GM23338 (cell line): ENCODE data around the gene CLGN. TPM values are rescaled to one million over a fixed set of nuclear protein-coding genes. Genes with fewer than 3 reads are reported as not detected.

ENCODE experiments used
- CREB1 ChIP-seq: fragments of 250-450 bp; sonication (Bioruptor Pico); IDR thresholded peaks from 2 replicates; pipeline ENCODE4 v1.5.0; 2020; ENCODE audit warnings: low read depth, mild to moderate bottlenecking, moderate library complexity
- CTCF ChIP-seq, 2 experiments: fragments of 200-600 bp in 1 of 2; sonication (generic) in 1 of 2; conservative IDR thresholded peaks; 2 replicates each; pipeline versions ENCODE4 v1.5.1 to v1.6.1; 2016 to 2017; ENCODE audit warnings: antibody characterized with exemption in 2 of 2, low read depth in 2 of 2, mild to moderate bottlenecking in 2 of 2, moderate library complexity in 1 of 2
- ETS1 ChIP-seq: IDR thresholded peaks from 2 replicates; pipeline ENCODE4 v1.6.1; 2016; ENCODE audit warnings: antibody characterized with exemption
- EZH2 ChIP-seq: fragments of 200-600 bp; sonication (generic); IDR thresholded peaks from one replicate; pipeline ENCODE4 v1.8.0; 2017; ENCODE audit warnings: antibody characterized with exemption, mild to moderate bottlenecking, low read depth; ENCODE audit not compliant: unreplicated experiment
- EZH2phosphoT487 ChIP-seq: fragments of 200-600 bp; sonication (generic); IDR thresholded peaks from one replicate; pipeline ENCODE4 v1.8.1; 2018; ENCODE audit warnings: antibody characterized with exemption; ENCODE audit not compliant: unreplicated experiment
- JUNB ChIP-seq: IDR thresholded peaks from one replicate; pipeline ENCODE4 v1.6.1; 2016; ENCODE audit warnings: antibody characterized with exemption; ENCODE audit not compliant: unreplicated experiment
- NANOG ChIP-seq: IDR thresholded peaks from 2 replicates; pipeline ENCODE4 v1.6.1; 2016; ENCODE audit warnings: antibody characterized with exemption, borderline replicate concordance
- POLR2AphosphoS5 ChIP-seq: IDR thresholded peaks from 2 replicates; pipeline ENCODE4 v1.6.1; 2016; ENCODE audit warnings: antibody characterized with exemption, low read depth
- REST ChIP-seq: IDR thresholded peaks from one replicate; pipeline ENCODE4 v1.6.1; 2018; ENCODE audit warnings: antibody characterized with exemption; ENCODE audit not compliant: unreplicated experiment
- STAT1 ChIP-seq: IDR thresholded peaks from one replicate; pipeline ENCODE4 v1.6.1; 2016; ENCODE audit warnings: antibody characterized with exemption; ENCODE audit not compliant: unreplicated experiment
- ZNF114 ChIP-seq: fragments of 250-450 bp; sonication (Bioruptor Pico); IDR thresholded peaks from 2 replicates; pipeline ENCODE4 v1.5.0; 2020; ENCODE audit warnings: mild to moderate bottlenecking, moderate library complexity
- ZNF331 ChIP-seq: fragments of 250-450 bp; sonication (Bioruptor Pico); IDR thresholded peaks from 2 replicates; pipeline ENCODE4 v1.5.0; 2020; ENCODE audit warnings: low read depth, mild to moderate bottlenecking, moderate library complexity
- polyA plus RNA-seq: library from polyadenylated mRNA; unstranded; fragments of >200 nt; fragmentation: Nextera tagmentation; extraction: Ambion mirVana; gene quantifications from 2 replicates; pipeline ENCODE4 v1.2.1, GENCODE V29; 2016
- total RNA-seq: library from RNA; depleted of rRNA; stranded (reverse); fragments of >200 nt; shearing (Covaris generic); gene quantifications from 2 replicates; pipeline ENCODE4 v1.2.3, GENCODE V29; 2014

The CLGN gene
- total and polyA plus RNA-seq, 2 experiments from 2014 or later: 4.0 to 5.2 TPM

- TF ChIP-seq ETS1 (no peak), CREB1 (CRISPR knock-in tag) (no peak), POLR2AphosphoS5 (no peak), JUNB (no peak), NANOG (no peak), ZNF114 (no peak), STAT1 (no peak), EZH2phosphoT487 (no peak), EZH2 (no peak), ZNF331 (no peak), REST (no peak), CTCF (conservative IDR thresholded peaks at IDR 0.05; ENCODE audit: low read depth in 2 of 2) (no peak)
Measured at GRCh38 chr4:140472156-140472555, 44.7 kb upstream of the CLGN start (continued).
